Suprapubic skin (tissue), 4 donors: ENCODE results near the gene QPCTL. TPM values are rescaled to one million over a fixed set of nuclear protein-coding genes. Genes with fewer than 3 reads are reported as not detected.

ENCODE experiments used
- DNase-seq, 2 donors: peaks; one replicate each; pipeline ENCODE4 v3.0.0-alpha.2; 2019; ENCODE audit warnings: low spot score in 2 of 2
- H3K27ac ChIP-seq: fragments of 200-600 bp; sonication (generic); one replicate; pipeline ENCODE4 v1.5.1; 2019
- H3K27me3 ChIP-seq: fragments of 200-600 bp; sonication (generic); one replicate; pipeline ENCODE4 v1.5.1; 2019
- H3K36me3 ChIP-seq: fragments of 200-600 bp; sonication (generic); one replicate; pipeline ENCODE4 v1.5.1; 2019
- H3K4me1 ChIP-seq: fragments of 200-600 bp; sonication (generic); one replicate; pipeline ENCODE4 v1.5.1; 2019
- H3K4me3 ChIP-seq: fragments of 200-600 bp; sonication (generic); one replicate; pipeline ENCODE4 v1.5.1; 2019; ENCODE audit warnings: mild to moderate bottlenecking
- H3K9me3 ChIP-seq: fragments of 200-600 bp; sonication (generic); one replicate; pipeline ENCODE4 v1.5.1; 2019
- CTCF ChIP-seq, 2 donors: fragments of 200-600 bp in 1 of 2; fragments of 450-650 bp in 1 of 2; sonication (generic) in 1 of 2; IDR thresholded peaks; one replicate each; pipeline ENCODE4 v1.5.1; 2016 to 2019; ENCODE audit warnings: antibody characterized with exemption in 2 of 2, mild to moderate bottlenecking in 1 of 2, moderate library complexity in 1 of 2
- EP300 ChIP-seq: sonication (generic); formaldehyde crosslinking; IDR thresholded peaks from one replicate; pipeline ENCODE4 v1.6.1; 2017; ENCODE audit warnings: antibody characterized with exemption
- POLR2A ChIP-seq, 2 donors: fragments of 450-650 bp; IDR thresholded peaks; one replicate each; pipeline ENCODE4 v1.6.1; 2017; ENCODE audit warnings: antibody characterized with exemption in 2 of 2, mild to moderate bottlenecking in 2 of 2, moderate library complexity in 2 of 2
- POLR2AphosphoS5 ChIP-seq, 3 donors: sonication (generic); formaldehyde crosslinking; IDR thresholded peaks; one replicate each; pipeline ENCODE4 v1.6.1; 2017; ENCODE audit warnings: antibody characterized with exemption in 3 of 3
- WGBS: methylation state at CpG from one replicate; pipeline ENCODE4 v1.1.5; 2018; 5-methylcytosine and 5-hydroxymethylcytosine counted together
- total RNA-seq, 4 donors: library from RNA; depleted of rRNA; stranded (reverse); fragments of >200 nt; gene quantifications; one replicate each; pipeline ENCODE4 v1.1.0, GENCODE V29; 2016

Gene QPCTL
- total RNA-seq, 4 donors from 2014 or later, result 5.9 to 11.4 (median 8.4) TPM

DNA sequence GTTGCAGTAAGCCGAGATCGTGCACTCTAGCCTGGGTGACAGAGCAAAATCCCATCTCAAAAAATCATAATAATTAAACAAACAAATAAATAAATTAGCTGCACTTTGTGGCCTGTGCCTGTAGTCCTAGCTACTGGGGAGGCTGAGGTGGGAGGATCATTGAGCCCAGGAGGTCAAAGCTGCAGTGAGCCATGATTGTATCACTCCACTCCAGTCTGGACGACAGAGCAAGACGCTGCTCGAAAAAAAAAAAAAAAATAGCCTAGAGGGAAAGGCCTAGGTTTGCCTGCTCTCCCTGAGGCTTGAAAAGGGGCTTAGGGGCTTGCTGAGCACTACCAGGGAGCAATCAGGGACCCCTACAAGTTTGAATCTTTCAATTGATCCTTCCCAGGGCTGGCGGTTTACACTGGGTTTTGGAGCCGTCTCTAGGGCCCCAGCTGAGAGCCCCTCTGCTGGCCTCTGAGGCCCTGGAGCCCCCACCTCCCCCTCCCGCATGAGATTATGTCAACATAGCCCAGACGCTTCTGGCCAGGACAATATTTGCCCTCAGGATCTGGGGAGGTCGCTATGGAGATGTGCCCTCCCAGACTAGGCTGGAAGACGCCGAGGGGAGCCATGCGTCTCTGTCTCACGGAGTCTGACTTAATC is 34.8 kb upstream of the QPCTL start:
- H3K36me3 ChIP-seq, result no peaks in the 10 kb centered on the region
- DNase-seq, result no peak

DNA sequence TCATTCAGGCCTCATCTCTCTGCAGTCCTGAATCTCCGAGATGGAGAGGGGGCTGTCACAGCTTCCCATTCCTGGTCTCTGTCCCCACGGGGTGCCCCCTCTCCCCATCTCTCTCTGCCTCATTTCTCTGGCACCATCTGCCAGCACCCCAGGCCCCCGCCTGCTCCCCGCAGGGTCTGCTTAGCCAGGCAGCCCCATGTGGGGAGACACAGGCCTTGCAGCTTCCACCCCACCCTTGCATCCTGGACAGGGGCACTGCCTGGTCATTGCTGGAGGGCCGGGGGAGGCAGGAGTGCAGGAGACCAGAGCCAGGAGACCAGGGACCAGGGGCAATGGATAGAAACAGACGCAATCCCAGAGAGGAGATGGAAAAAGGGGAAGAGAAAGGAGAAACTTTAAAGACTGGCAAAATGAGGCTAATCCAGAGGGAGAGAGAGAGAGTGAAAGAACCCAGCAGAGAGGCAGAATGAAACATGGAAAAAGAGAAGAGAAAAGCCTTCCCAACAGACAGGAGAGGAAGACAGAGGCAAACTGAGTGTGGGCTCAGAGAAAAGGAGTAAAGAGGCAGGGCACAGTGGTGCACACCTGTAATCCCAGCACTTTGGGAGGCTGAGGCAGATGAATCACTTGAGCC is 33.3 kb upstream of the QPCTL start:
- H3K27me3 ChIP-seq, result peaks cover 7% of the 10 kb centered on the region
- no peak for TF ChIP-seq EP300
- TF ChIP-seq POLR2AphosphoS5 (IDR thresholded peaks at IDR 0.05), result no peak
- no peak for TF ChIP-seq CTCF (IDR thresholded peaks at IDR 0.05)
- TF ChIP-seq POLR2A (IDR thresholded peaks at IDR 0.05), result no peak
- no peak overlapping the region for H3K27ac ChIP-seq
- no peak for DNase-seq
- no peaks in the 10 kb centered on the region for H3K9me3 ChIP-seq
- no peaks in the 10 kb centered on the region for H3K4me1 ChIP-seq
- no peak overlapping the region for H3K4me3 ChIP-seq
- WGBS, result 83% methylated on average over 5 of the region's 6 CpGs
- no peaks in the 10 kb centered on the region for H3K36me3 ChIP-seq

More for the DNA sequence above, 34.8 kb upstream of the QPCTL start:
- Histone ChIP-seq H3K27ac (no peak overlapping the region), H3K27me3 (peaks cover 3% of the 10 kb centered on the region), H3K9me3 (no peaks in the 10 kb centered on the region), H3K4me1 (no peaks in the 10 kb centered on the region), H3K4me3 (no peak overlapping the region)
- TF ChIP-seq EP300, result no peak
- TF ChIP-seq POLR2AphosphoS5 (IDR thresholded peaks at IDR 0.05), result no peak
- TF ChIP-seq POLR2A (IDR thresholded peaks at IDR 0.05), result no peak
- TF ChIP-seq CTCF (IDR thresholded peaks at IDR 0.05), result no peak
- 58% methylated on average over 11 of the region's 14 CpGs for WGBS

DNA sequence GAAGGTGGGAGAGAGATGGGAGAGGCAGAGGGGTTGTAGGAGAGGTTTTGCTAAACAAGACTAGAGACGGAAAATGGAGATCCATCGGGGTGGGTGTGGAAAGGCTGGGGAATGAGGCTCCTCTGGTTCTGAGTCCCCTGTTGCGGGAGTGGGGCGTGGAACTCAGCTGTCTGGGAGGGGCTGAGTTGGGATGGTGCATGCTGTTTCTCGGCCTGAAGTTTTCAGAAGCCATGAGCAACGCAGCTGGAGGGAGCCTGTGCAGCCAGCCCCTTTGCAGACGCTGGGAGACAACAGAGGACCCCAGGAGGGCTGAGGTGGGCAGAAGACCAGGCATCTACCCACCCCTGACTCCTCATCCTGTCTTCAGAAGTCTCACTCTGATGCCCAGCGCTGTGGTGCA is 31.8 kb upstream of the QPCTL start:
- Histone ChIP-seq H3K4me1 (no peaks in the 10 kb centered on the region), H3K36me3 (no peaks in the 10 kb centered on the region), H3K4me3 (no peak overlapping the region), H3K27me3 (peaks cover 12% of the 10 kb centered on the region), H3K9me3 (no peaks in the 10 kb centered on the region), H3K27ac (no peak overlapping the region)
- 22% methylated on average over 8 of the region's 8 CpGs for WGBS
- TF ChIP-seq POLR2A (IDR thresholded peaks at IDR 0.05) (no peak), EP300 (no peak), POLR2AphosphoS5 (IDR thresholded peaks at IDR 0.05) (no peak), CTCF (IDR thresholded peaks at IDR 0.05) (no peak)
- no peak for DNase-seq

DNA sequence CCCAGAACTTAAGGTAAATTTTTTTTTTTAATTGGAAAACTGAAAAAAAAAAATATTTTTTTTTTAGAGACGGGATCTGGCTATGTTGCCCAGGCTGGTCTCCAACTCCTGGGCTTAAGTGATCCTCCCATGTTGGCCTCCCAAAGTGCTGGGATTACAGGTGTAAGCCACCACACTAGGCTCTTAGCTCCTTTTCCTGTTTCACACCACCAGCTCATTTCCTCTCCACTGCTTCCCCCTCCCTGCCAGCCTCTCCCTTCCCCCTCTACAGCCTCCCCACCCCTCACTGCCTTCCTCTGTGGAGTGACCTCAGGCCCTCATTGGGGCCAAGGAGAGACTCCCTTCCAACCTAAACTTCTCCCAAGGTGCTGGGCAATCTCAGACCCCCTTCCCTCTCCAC is 28.7 kb upstream of the QPCTL start:
- 93% methylated on average over 1 of the region's 1 CpG for WGBS
- Histone ChIP-seq H3K4me3 (no peak overlapping the region), H3K4me1 (peaks cover 10% of the 10 kb centered on the region), H3K9me3 (no peaks in the 10 kb centered on the region), H3K27me3 (peaks cover 36% of the 10 kb centered on the region), H3K27ac (no peak overlapping the region), H3K36me3 (no peaks in the 10 kb centered on the region)
- no peak for TF ChIP-seq POLR2A (IDR thresholded peaks at IDR 0.05)
- no peak for DNase-seq

GRCh38 chr19:45664575-45664974 is 27.9 kb upstream of the QPCTL start:
- 73% methylated on average over 7 of the region's 7 CpGs for WGBS
- Histone ChIP-seq H3K4me1 (peaks cover 18% of the 10 kb centered on the region), H3K27ac (no peak overlapping the region), H3K4me3 (no peak overlapping the region), H3K36me3 (no peaks in the 10 kb centered on the region), H3K27me3 (peaks cover 44% of the 10 kb centered on the region), H3K9me3 (no peaks in the 10 kb centered on the region)
- DNase-seq, result no peak
- TF ChIP-seq CTCF (IDR thresholded peaks at IDR 0.05) (no peak), POLR2AphosphoS5 (IDR thresholded peaks at IDR 0.05) (no peak), EP300 (no peak), POLR2A (IDR thresholded peaks at IDR 0.05) (no peak)
